Activated T-helper 1 cell treated with anti-CD3 and anti-CD28 coated beads, Interleukin-12 subunit alpha, Interleukin-12 subunit beta, Interleukin-2, Interleukin-4 antibody, amounts not matched to agents 30 ng/mL and 10 ng/mL and 1 ng/mL, durations not matched to agents 14 hours and 24 hours and 36 hours (primary cell): Measurements from ENCODE around the gene ATP7B. TPM values are rescaled to one million over a fixed set of nuclear protein-coding genes. Genes with fewer than 3 reads are reported as not detected.
A peak's percentile ranks its signal among the peaks of the same experiment; 100 is the strongest.

Experiments
- DNase-seq: peaks from one replicate; pipeline ENCODE4 v3.0.0; 2021; ENCODE audit warnings: low spot score
- H3K27ac Mint-ChIP-seq: one replicate; pipeline ENCODE4 v1.8.0; 2021; ENCODE audit warnings: mild to moderate bottlenecking, mixed read lengths
- H3K27me3 Mint-ChIP-seq: one replicate; pipeline ENCODE4 v1.8.0; 2022; ENCODE audit warnings: mild to moderate bottlenecking, moderate library complexity, mixed read lengths; ENCODE audit not compliant: insufficient read depth
- H3K36me3 Mint-ChIP-seq: one replicate; pipeline ENCODE4 v1.8.0; 2021; ENCODE audit warnings: low read depth, mixed read lengths
- H3K4me1 Mint-ChIP-seq: one replicate; pipeline ENCODE4 v1.8.0; 2021; ENCODE audit warnings: low read depth, mixed read lengths
- H3K4me3 Mint-ChIP-seq: one replicate; pipeline ENCODE4 v1.8.0; 2021; ENCODE audit warnings: mild to moderate bottlenecking, moderate library complexity, mixed read lengths
- H3K9me3 Mint-ChIP-seq: one replicate; pipeline ENCODE4 v1.8.0; 2021; ENCODE audit warnings: mixed read lengths
- intact Hi-C: fragments of 100-400 bp; cut with micrococcal nuclease; formaldehyde crosslinking; loops from one replicate; pipeline ENCODE4 v1.15.1; 2024
- total RNA-seq: library from RNA; stranded (reverse); gene quantifications from 2 replicates; pipeline ENCODE4 v1.2.3, GENCODE V29; 2022

Gene ATP7B
- total RNA-seq, 1 donor from 2014 or later: 1.1 TPM

DNA sequence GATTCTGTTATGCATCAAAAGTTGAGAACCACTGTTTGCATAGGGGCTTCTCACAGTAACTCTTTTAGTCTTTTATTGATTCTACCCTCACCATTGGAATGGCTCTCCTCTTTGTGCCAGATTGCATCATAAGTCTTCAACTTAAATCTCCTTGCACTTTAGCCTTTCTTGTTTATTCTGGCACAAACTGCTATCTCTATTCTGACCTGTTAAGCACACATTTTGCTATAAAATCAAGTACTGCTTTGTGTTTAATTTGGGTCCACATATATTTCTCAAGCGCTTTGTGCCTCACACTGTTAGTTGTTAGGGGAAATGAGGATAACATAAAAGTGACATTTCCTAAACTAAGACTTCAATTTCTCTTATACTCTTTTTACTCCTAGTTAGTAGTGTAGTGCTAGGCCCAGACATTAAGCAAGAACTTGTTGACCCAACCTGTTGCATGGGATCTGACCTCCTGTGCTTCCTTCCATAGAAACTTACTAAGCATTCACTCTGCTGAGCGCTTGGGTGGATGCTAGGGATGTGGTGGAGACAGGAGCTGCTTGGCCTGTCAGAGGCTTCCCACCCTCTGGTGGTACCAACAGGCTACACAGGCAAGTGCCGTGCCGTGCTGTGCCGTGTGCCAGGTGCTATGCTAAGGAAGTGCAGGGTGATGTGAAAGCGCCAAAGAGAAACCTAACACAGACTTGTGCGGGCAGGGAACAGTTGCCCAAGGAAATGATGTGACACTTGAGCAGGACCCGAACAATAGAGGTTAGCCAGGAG, 14.4 kb upstream of the ATP7B start:
- DNase-seq: no peak
- Mint-ChIP-seq H3K4me3 (no peak overlapping the region), H3K4me1 (peaks cover 14% of the 10 kb centered on the region), H3K27ac (no peak overlapping the region), H3K27me3 (no peaks in the 10 kb centered on the region), H3K9me3 (peaks cover 5% of the 10 kb centered on the region), H3K36me3 (peaks cover 62% of the 10 kb centered on the region)
- intact Hi-C loops: no loop called here

GRCh38 chr13:52024481-52024880, 13.2 kb upstream of the ATP7B start, which contains the start of gene UTP14C:
Gene UTP14C (plus strand): TSS chr13:52024691. CDS start chr13:52028805, 4,114 bp downstream.
- Mint-ChIP-seq H3K27ac (no peak within 1 kb of the TSS), H3K4me1 (peaks cover 14% of the 10 kb centered on the region), H3K36me3 (peaks cover 60% of the 10 kb centered on the region), H3K9me3 (peaks cover 5% of the 10 kb centered on the region), H3K4me3 (no peak within 1 kb of the TSS), H3K27me3 (no peaks in the 10 kb centered on the region)
- intact Hi-C loops: no loop called here
- no peak for DNase-seq

- Mint-ChIP-seq H3K4me3 (no peak overlapping the region), H3K4me1 (peaks cover 14% of the 10 kb centered on the region), H3K27ac (no peak overlapping the region), H3K27me3 (no peaks in the 10 kb centered on the region), H3K9me3 (peaks cover 5% of the 10 kb centered on the region), H3K36me3 (peaks cover 54% of the 10 kb centered on the region)
- DNase-seq: no peak
- intact Hi-C loops: no loop called here
These were observed 11.1 kb upstream of the ATP7B start for GRCh38 chr13:52022356-52022755.

GRCh38 chr13:52020191-52020590, 8.9 kb upstream of the ATP7B start:
- H3K36me3 Mint-ChIP-seq: peaks cover 41% of the 10 kb centered on the region
- H3K9me3 Mint-ChIP-seq: no peaks in the 10 kb centered on the region
- no peak overlapping the region for H3K4me3 Mint-ChIP-seq
- no peak for DNase-seq
- intact Hi-C loops: no loop called here
- H3K27ac Mint-ChIP-seq: no peak overlapping the region
- no peaks in the 10 kb centered on the region for H3K4me1 Mint-ChIP-seq
- H3K27me3 Mint-ChIP-seq: no peaks in the 10 kb centered on the region

GRCh38 chr13:52016296-52016695, 5.0 kb upstream of the ATP7B start:
- no peak overlapping the region for H3K4me3 Mint-ChIP-seq
- H3K9me3 Mint-ChIP-seq: no peaks in the 10 kb centered on the region
- intact Hi-C loops: no loop called here
- peaks cover 2% of the 10 kb centered on the region for H3K27me3 Mint-ChIP-seq
- no peak for DNase-seq
- peaks cover 25% of the 10 kb centered on the region for H3K36me3 Mint-ChIP-seq
- H3K4me1 Mint-ChIP-seq: peaks cover 6% of the 10 kb centered on the region
- no peak overlapping the region for H3K27ac Mint-ChIP-seq

- intact Hi-C loops: loop anchor here (1.0 to 5.0 kb wide), 8 partner anchors 115 to 640 kb away; partner anchors contain the start of genes CKAP2, DHRS12, NEK3 and SUGT1
- Mint-ChIP-seq H3K4me3 (peak overlapping the region; percentile 99), H3K27me3 (peaks cover 33% of the 10 kb centered on the region), H3K27ac (peak overlapping the region; percentile 88), H3K9me3 (no peaks in the 10 kb centered on the region), H3K4me1 (peaks cover 13% of the 10 kb centered on the region), H3K36me3 (peaks cover 10% of the 10 kb centered on the region)
- DNase-seq: no peak
These were observed 1.2 kb upstream of the ATP7B start for GRCh38 chr13:52012512-52012836.

DNA sequence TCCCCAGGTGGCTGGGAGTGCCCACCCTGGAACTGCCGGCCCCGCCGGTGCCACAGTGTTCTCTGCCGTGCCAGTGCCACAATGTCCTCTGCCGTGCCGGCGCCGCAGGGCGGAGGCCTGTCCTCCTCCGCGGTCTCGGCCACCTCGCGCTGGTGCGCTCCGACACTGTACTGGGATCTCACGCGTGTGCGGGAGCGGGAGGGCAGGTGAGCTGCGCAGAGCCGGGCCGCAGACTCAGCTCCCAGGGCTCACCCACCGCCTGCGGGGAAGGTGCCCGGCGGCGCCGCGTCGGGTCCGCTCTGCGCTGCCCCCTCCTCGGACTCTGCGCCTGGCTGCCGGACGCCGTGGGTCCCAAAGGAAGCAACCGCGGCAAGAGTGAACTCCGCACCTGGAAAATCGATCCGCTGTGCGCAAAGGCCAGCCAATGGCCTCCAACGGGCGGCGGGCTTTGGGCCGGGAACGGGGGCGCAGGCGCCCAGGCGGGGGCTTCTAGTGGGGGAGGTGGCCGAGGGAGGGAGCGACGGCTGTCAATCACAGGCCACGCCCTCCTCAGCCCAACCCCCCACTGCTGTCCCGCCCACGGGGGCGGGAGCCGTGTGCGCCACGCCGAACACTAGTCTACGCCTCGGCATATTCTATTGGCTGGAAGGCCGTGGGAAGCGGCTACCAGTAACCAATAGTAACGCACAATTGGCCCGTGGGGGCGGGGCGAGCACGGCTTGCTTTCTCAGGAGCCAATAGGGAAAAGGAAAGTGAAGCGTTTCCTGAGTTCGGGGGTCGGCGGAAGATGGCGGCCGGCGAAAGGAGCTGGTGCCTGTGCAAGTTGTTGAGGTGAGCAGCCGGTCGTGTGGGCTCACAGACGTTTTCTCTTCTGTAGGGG, 622 bp upstream of the ATP7B start, which contains the start of gene ALG11:
Gene ALG11 (plus strand): TSS at position 767 of the 880 bp plus-strand sequence. CDS start 21 bp downstream, at position 788.
- H3K4me3 Mint-ChIP-seq: peak within 1 kb of the TSS; percentile 99
- intact Hi-C loops: loop anchor here (1.0 to 5.0 kb wide), 9 partner anchors 11 to 640 kb away; partner anchors contain the start of genes CKAP2, DHRS12, NEK3 and SUGT1
- H3K27me3 Mint-ChIP-seq: peaks cover 34% of the 10 kb centered on the region
- peaks cover 13% of the 10 kb centered on the region for H3K4me1 Mint-ChIP-seq
- H3K27ac Mint-ChIP-seq: peak within 1 kb of the TSS; percentile 88
- no peaks in the 10 kb centered on the region for H3K9me3 Mint-ChIP-seq
- H3K36me3 Mint-ChIP-seq: peaks cover 7% of the 10 kb centered on the region
- peak; percentile 100 for DNase-seq

- Mint-ChIP-seq H3K4me1 (peaks cover 13% of the 10 kb centered on the region), H3K27me3 (peaks cover 41% of the 10 kb centered on the region), H3K27ac (no peak overlapping the region), H3K4me3 (peak overlapping the region; percentile 99), H3K36me3 (peaks cover 2% of the 10 kb centered on the region), H3K9me3 (no peaks in the 10 kb centered on the region)
- DNase-seq: no peak
- intact Hi-C loops: loop anchor here (5.0 kb wide), 1 partner anchor 113 kb away; no protein-coding TSS in a partner anchor
These were observed 1.3 kb downstream of the ATP7B start for GRCh38 chr13:52009946-52010345.

DNA sequence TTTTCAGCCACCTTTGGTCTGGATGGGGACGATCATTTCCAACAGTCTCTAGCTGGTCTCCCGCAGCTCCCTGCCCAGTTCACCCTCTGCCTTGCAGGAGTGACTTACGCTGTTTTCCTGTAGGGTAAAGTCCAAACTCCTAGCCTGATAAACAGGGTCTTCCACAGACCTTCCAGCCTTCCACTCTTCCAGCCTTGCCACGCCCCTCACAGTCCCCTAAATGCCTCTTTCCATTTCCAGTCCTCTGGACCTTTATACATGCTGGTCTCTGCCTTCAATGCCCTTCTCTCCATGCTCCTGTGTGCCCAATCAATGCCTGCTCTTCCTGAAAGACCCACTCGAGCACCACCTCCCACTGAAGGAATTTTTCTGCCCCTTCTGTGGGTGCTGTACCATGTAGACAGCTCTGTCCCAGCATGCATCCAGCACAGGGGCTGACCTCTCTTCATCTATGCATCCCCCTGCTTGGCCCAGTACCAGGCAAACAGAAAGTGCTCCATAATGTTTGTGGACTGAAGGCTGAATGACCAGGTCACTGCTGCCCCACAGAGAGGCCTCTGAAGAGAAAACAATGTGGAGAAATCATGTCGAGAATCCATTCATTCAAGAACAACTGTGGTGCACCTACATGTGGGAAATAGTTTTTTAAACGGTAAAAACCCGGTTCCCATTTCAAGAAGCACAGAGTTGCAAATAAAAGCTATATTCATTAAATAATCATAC, 4.6 kb downstream of the ATP7B start:
- Mint-ChIP-seq H3K9me3 (no peaks in the 10 kb centered on the region), H3K27ac (no peak overlapping the region), H3K4me3 (no peak overlapping the region), H3K4me1 (peaks cover 7% of the 10 kb centered on the region), H3K27me3 (peaks cover 39% of the 10 kb centered on the region), H3K36me3 (no peaks in the 10 kb centered on the region)
- intact Hi-C loops: no loop called here
- DNase-seq: no peak

DNA sequence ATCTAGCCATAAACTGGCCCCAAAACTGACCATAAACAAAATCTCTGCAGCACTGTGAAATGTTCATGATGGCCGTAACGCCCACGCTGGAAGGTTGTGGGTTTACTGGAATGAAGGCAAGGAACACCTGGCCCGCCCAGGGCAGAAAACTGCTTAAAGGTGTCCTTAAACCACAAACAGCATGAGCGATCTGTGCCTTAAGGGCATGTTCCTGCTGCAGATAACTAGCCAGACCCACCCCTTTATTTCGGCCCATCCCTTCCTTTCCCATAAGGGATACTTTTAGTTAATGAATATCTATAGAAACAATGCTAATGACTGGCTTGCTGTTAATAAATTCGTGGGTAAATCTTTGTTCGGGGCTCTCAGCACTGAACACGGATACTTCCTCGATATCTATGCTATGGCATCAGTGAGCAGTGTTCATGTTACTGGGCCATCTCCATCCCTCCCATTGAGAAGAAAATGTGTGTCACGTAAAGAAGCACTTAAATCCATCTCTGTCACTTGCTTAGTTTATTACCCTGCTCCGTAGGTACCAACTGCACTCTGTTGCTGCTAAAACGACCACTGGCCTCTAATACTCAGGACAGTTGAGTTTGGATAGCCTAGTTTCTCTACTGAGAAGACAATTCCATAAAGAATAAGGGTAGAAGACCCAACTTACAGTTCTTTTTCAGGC, 5.3 kb downstream of the ATP7B start:
- H3K4me1 Mint-ChIP-seq: peaks cover 4% of the 10 kb centered on the region
- H3K36me3 Mint-ChIP-seq: no peaks in the 10 kb centered on the region
- intact Hi-C loops: no loop called here
- no peaks in the 10 kb centered on the region for H3K9me3 Mint-ChIP-seq
- no peak overlapping the region for H3K27ac Mint-ChIP-seq
- no peak overlapping the region for H3K4me3 Mint-ChIP-seq
- no peak for DNase-seq
- H3K27me3 Mint-ChIP-seq: peaks cover 38% of the 10 kb centered on the region

DNA sequence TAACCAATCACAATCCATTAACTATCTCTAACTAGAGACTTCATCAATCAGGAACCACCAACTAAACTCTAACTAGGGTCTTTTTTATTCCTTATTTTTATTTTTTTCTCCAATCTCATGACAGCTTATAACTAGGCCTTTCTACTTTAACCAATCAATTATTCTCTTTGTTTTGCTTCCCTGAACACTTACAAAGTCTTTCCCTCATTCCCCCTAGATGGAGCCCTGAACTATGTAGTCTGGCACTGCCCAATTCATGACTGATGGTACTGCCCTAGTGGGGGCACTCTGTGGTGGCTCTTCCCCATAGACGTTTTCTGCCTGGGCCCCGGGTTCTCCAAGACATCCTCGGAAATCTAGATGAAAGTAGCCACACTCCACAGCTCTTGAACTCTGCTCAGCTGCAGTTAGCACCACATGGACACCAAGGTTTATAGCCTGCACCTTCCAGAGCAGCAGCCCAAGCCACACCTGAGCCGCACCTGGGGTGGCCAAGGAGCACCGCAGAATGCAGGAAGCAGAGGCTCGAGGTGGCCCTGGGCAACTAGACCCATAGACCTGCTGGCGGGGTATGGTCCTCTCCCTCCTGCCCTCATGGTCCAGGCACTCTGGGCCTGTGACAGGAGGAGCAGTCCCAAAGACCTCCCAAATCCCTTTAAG, 6.6 kb downstream of the ATP7B start:
- Mint-ChIP-seq H3K4me1 (no peaks in the 10 kb centered on the region), H3K9me3 (no peaks in the 10 kb centered on the region), H3K27me3 (peaks cover 29% of the 10 kb centered on the region), H3K36me3 (no peaks in the 10 kb centered on the region), H3K4me3 (no peak overlapping the region), H3K27ac (no peak overlapping the region)
- intact Hi-C loops: no loop called here
- DNase-seq: no peak

DNA sequence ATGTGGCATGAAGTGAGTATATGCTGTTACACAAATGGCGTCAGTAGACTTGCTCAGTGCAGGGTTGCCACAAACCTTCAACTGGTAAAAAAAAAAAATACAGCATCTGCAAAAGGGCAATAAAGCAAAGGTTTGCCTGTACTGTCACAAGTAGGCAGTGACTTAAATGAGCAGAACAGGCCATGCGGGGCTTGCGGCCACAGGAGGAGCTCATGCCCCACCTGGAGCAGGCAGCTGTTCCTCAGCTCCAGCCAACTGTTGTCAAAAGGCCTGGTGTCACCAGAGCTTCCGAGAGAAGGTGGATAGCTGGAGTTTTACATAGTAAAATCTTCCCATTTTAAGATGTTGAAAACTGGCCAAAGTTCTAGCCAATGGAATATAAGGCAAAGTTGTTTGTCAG, 7.7 kb downstream of the ATP7B start:
- H3K4me1 Mint-ChIP-seq: no peaks in the 10 kb centered on the region
- no peak overlapping the region for H3K27ac Mint-ChIP-seq
- no peaks in the 10 kb centered on the region for H3K36me3 Mint-ChIP-seq
- no peaks in the 10 kb centered on the region for H3K9me3 Mint-ChIP-seq
- H3K4me3 Mint-ChIP-seq: no peak overlapping the region
- no peak for DNase-seq
- H3K27me3 Mint-ChIP-seq: peaks cover 24% of the 10 kb centered on the region
- intact Hi-C loops: no loop called here
